Kidney (tissue), 14 donors: Measurements from ENCODE around the gene ITIH1. TPM values are rescaled to one million over a fixed set of nuclear protein-coding genes. Genes with fewer than 3 reads are reported as not detected.

ENCODE experiments used
- DNase-seq, 5 donors: peaks; one replicate each; pipeline ENCODE4 v3.0.0-alpha.2; 2013 to 2020
- FAIRE-seq: peaks from 2 replicates; lab custom pipeline; 2012; peaks lifted over from hg19 to GRCh38; lab: Jason Lieb, UNC
- H3K27ac ChIP-seq, 2 donors: one replicate each; pipeline ENCODE4 v1.7.0; 2013; ENCODE audit warnings: low read depth in 2 of 2, low read length in 2 of 2, inconsistent platforms in 1 of 2
- H3K27me3 ChIP-seq: one replicate; pipeline ENCODE4 v1.7.1; 2013; ENCODE audit warnings: low read length, inconsistent platforms; ENCODE audit not compliant: control insufficient read depth, insufficient read depth
- H3K36me3 ChIP-seq, 3 donors: one replicate each; pipeline versions ENCODE4 v1.7.0 to v1.7.1; 2013; ENCODE audit warnings: low read length in 3 of 3, control low read depth in 1 of 3, inconsistent platforms in 1 of 3; ENCODE audit not compliant: insufficient read depth in 3 of 3, control insufficient read depth in 2 of 3
- H3K4me1 ChIP-seq, 3 donors: one replicate each; pipeline versions ENCODE4 v1.7.0 to v1.7.1; 2013; ENCODE audit warnings: low read length in 3 of 3, inconsistent platforms in 1 of 3, low read depth in 1 of 3; ENCODE audit not compliant: control insufficient read depth in 2 of 3, insufficient read depth in 2 of 3
- H3K4me3 ChIP-seq, 3 donors: one replicate each; pipeline versions ENCODE4 v1.7.0 to v1.8.1; 2013; ENCODE audit warnings: low read length in 3 of 3, control low read depth in 1 of 3, inconsistent platforms in 1 of 3
- H3K9ac ChIP-seq, 3 donors: one replicate each; pipeline versions ENCODE4 v1.7.0 to v1.7.1; 2013; ENCODE audit warnings: low read length in 3 of 3, control low read depth in 1 of 3, inconsistent platforms in 1 of 3
- H3K9me3 ChIP-seq, 3 donors: one replicate each; pipeline versions ENCODE4 v1.7.0 to v1.7.1; 2013; ENCODE audit warnings: low read length in 3 of 3, control low read depth in 1 of 3, inconsistent platforms in 1 of 3; ENCODE audit not compliant: control insufficient read depth in 2 of 3, insufficient read depth in 1 of 3
- intact Hi-C: fragments of 100-400 bp; cut with DNase I; formaldehyde crosslinking; loops from one replicate; pipeline ENCODE4 v1.11.1; 2022
- polyA plus RNA-seq: library from polyadenylated mRNA; stranded (reverse); fragments of 350-450 nt; fragmentation: Illumina TruSeq; extraction: RNeasy Lipid Tissue Mini Kit (QIAGEN cat#74804); gene quantifications from one replicate; pipeline ENCODE4 v1.2.3, GENCODE V29; 2014; ENCODE audit warnings: low read depth, low replicate concordance; ENCODE audit not compliant: insufficient read depth
- total RNA-seq: library from RNA; stranded (reverse); fragmentation: NEBNext Ultra II Directional; extraction: Animal tissue kit (Norgen Biotek cat#: 25700); gene quantifications from one replicate; pipeline ENCODE4 v1.2.1, GENCODE V29; 2021
- TF ChIP-seq, protein P1 (sequence below): IDR thresholded peaks from 3 replicates; pipeline ENCODE4 v1.5.1; 2012; ENCODE audit warnings: mild to moderate bottlenecking, moderate library complexity, borderline replicate concordance; ENCODE audit not compliant: insufficient read depth; ENCODE audit errors: extremely low read depth
- donor health status: control.
- donor health status: control.
- donor health status: control.
- donor health status: control.
- donor health status: control.
- donor health status: DM: yes; HTN: yes; CAD: no.
- donor health status: Normal renal cell carcinoma (clear cell type).

Gene ITIH1
- total and polyA plus RNA-seq, 2 donors from 2014 or later, result 0.22 TPM; not detected in 1

DNA sequence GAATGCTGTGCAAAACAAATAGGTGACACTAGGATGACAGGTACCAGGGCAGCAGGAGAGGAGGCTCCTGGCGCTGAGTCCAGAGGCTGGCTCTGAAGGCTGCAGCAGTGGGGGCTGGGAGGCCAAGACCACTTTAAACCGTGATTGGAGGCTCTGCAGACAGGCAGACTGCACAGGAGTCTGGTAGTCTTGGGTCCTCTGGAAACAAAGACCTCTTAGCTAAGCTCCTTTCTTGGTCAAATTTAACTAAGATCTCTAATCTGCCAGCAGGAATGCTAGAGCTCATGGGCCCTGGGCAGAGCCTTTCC lies 61.8 kb downstream of the ITIH1 start:
- no peak for FAIRE-seq

DNA sequence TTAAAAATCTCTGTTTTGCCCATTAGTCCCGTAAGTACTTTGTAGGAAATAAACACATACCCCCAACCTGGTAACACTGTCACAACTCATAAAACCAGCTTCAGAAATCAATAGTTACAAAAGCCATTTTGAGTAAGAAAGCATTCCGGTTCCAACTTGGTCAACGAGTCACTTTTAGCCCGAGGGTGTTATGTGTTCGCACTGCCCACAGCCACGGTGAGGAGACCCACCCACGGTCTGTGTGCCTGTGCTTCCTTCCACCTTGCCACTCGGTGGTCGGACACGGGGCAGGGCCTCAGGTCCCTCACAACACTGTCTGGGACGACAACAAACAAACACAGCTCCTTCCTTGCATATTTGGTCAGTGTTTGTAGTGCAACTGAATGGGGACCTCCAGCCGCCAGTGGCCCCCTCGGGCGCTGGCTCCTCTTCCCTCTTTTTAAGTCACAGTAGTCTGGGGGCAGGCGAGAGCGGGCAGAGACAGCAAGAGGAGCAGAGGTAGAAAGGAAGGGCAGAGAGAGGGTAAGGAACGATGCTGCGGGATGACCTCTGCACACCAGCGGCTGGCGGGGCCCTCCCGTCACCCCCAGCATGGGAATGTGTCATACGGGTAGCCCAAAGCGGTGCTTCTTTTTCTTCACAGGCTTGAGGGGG lies 62.6 kb downstream of the ITIH1 start:
- H3K4me1 ChIP-seq, result no peaks in the 10 kb centered on the region
- DNase-seq (peak in 1 of 5 donors; percentile 47), FAIRE-seq (no peak)
- no peaks in the 10 kb centered on the region for H3K27me3 ChIP-seq
- H3K9me3 ChIP-seq, result no peaks in the 10 kb centered on the region
- H3K36me3 ChIP-seq, result peaks cover 0 to 30% (median 19%) of the 10 kb centered on the region in 3 donors
- H3K9ac ChIP-seq, result no peak overlapping the region
- intact Hi-C loops, result no loop called here
- no peak overlapping the region for H3K4me3 ChIP-seq
- no peak overlapping the region for H3K27ac ChIP-seq
- TF ChIP-seq, protein P1, sequence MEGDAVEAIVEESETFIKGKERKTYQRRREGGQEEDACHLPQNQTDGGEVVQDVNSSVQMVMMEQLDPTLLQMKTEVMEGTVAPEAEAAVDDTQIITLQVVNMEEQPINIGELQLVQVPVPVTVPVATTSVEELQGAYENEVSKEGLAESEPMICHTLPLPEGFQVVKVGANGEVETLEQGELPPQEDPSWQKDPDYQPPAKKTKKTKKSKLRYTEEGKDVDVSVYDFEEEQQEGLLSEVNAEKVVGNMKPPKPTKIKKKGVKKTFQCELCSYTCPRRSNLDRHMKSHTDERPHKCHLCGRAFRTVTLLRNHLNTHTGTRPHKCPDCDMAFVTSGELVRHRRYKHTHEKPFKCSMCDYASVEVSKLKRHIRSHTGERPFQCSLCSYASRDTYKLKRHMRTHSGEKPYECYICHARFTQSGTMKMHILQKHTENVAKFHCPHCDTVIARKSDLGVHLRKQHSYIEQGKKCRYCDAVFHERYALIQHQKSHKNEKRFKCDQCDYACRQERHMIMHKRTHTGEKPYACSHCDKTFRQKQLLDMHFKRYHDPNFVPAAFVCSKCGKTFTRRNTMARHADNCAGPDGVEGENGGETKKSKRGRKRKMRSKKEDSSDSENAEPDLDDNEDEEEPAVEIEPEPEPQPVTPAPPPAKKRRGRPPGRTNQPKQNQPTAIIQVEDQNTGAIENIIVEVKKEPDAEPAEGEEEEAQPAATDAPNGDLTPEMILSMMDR, result no peak

More for the DNA sequence above, 61.8 kb downstream of the ITIH1 start:
- Histone ChIP-seq H3K9me3 (no peaks in the 10 kb centered on the region), H3K4me1 (no peaks in the 10 kb centered on the region), H3K4me3 (no peak overlapping the region), H3K36me3 (peaks cover 0 to 27% (median 19%) of the 10 kb centered on the region in 3 donors), H3K9ac (no peak overlapping the region), H3K27ac (no peak overlapping the region), H3K27me3 (no peaks in the 10 kb centered on the region)
- peak in 1 of 5 donors; percentile 11 for DNase-seq
- TF ChIP-seq, protein P1, result no peak
- intact Hi-C loops, result no loop called here

DNA sequence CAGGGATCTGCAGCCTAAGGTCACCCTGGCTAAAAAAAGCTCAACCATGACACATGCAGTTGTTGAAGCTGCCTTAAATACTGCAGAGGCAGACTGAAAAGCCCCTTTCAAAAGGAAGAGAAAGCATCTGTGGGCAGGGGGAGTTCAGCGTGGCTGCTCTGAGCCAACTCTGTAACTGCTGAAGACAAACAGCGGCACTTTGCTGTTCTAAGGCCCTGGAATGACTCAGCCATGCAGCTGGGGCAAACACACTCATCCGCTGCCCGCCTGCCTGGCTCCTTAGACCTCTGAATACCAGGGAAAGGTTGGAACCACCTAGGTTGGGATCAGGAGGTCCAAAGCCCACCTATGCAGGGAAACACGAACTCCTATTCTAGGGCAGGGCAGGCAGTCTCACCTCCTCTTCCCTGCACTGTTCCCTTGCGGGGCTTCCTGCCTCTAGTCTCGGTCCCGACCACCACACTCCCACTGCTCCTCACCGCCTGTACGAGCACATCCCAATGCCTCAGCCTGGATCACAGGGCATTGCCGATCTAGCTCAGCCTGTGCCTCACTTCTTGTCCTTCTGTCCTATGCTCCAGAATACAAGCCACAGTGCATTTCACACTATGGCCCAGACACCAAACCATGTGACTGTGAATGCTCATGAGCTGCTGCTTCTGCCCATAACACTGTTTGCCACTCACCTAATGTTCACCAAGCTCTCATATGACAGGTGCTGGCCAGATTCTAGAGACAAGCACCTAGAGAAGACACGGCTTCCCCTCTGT lies 64.0 kb downstream of the ITIH1 start:
- H3K27ac ChIP-seq, result no peak overlapping the region
- H3K4me3 ChIP-seq, result no peak overlapping the region
- H3K9ac ChIP-seq, result no peak overlapping the region
- H3K36me3 ChIP-seq, result peaks cover 0 to 30% (median 19%) of the 10 kb centered on the region in 3 donors
- peak in 1 of 5 donors; percentile 26 for DNase-seq
- H3K9me3 ChIP-seq, result no peaks in the 10 kb centered on the region
- peaks cover 0 to 4% (median 0%) of the 10 kb centered on the region in 3 donors for H3K4me1 ChIP-seq
- TF ChIP-seq, protein P1, result no peak
- intact Hi-C loops, result no loop called here
- H3K27me3 ChIP-seq, result no peaks in the 10 kb centered on the region
- FAIRE-seq, result no peak

Other genes starting within 250 kb of the ITIH1 start
- gene NT5DC2, start 243.7 kb upstream of the ITIH1 start, total RNA-seq, result 47.3 TPM
- gene NT5DC2, start 243.7 kb upstream of the ITIH1 start, polyA plus RNA-seq, result 75.7 TPM
- 26.8 TPM for gene UQCC5, start 241.0 kb upstream of the ITIH1 start, total RNA-seq
- 135 TPM for gene UQCC5, start 241.0 kb upstream of the ITIH1 start, polyA plus RNA-seq
- gene PBRM1, start 91.7 kb upstream of the ITIH1 start, total RNA-seq, result 56.2 TPM
- gene PBRM1, start 91.7 kb upstream of the ITIH1 start, polyA plus RNA-seq, result 4.1 TPM
- 47.8 TPM for gene GNL3, start 91.6 kb upstream of the ITIH1 start, total RNA-seq
- gene GNL3, start 91.6 kb upstream of the ITIH1 start, polyA plus RNA-seq, result 27.9 TPM
- 60.4 TPM for gene GLT8D1, start 71.8 kb upstream of the ITIH1 start, total RNA-seq
- 62.1 TPM for gene GLT8D1, start 71.8 kb upstream of the ITIH1 start, polyA plus RNA-seq
- 124 TPM for gene SPCS1, start 71.5 kb upstream of the ITIH1 start, total RNA-seq
- gene SPCS1, start 71.5 kb upstream of the ITIH1 start, polyA plus RNA-seq, result 265 TPM
- 27.9 TPM for gene NEK4, start 6.7 kb upstream of the ITIH1 start, total RNA-seq
- gene NEK4, start 6.7 kb upstream of the ITIH1 start, polyA plus RNA-seq, result 5.5 TPM
- 2.3 TPM for gene ITIH3, start 17.2 kb downstream of the ITIH1 start, total RNA-seq
- 2.1 TPM for gene ITIH3, start 17.2 kb downstream of the ITIH1 start, polyA plus RNA-seq
- gene ITIH4, start 53.1 kb downstream of the ITIH1 start, total RNA-seq, result 15.4 TPM
- 12.9 TPM for gene ITIH4, start 53.1 kb downstream of the ITIH1 start, polyA plus RNA-seq
- 18.6 TPM for gene MUSTN1, start 57.4 kb downstream of the ITIH1 start, total RNA-seq
- gene MUSTN1, start 57.4 kb downstream of the ITIH1 start, polyA plus RNA-seq, result 47.8 TPM
- gene STIMATE, start 119.9 kb downstream of the ITIH1 start, total RNA-seq, result 21.4 TPM
- 23.3 TPM for gene STIMATE, start 119.9 kb downstream of the ITIH1 start, polyA plus RNA-seq